ENCODE measurements around the gene PHF13.

Gene PHF13

GRCh38 chr1:6624710-6625583, 11.4 kb downstream of the PHF13 start, which contains the start of gene THAP3:
TSS of gene THAP3 (plus strand) at chr1:6624868. CDS start at chr1:6625219, 351 bp downstream.
- TF ChIP-seq CTCF (IDR thresholded peaks at IDR 0.05): no peak

GRCh38 chr1:6625584-6626149, 12.1 kb downstream of the PHF13 start:
- no peak for TF ChIP-seq CTCF (IDR thresholded peaks at IDR 0.05)

GRCh38 chr1:6627031-6627430, 13.5 kb downstream of the PHF13 start:
- no peak for TF ChIP-seq CTCF (IDR thresholded peaks at IDR 0.05)

GRCh38 chr1:6627841-6628545, 14.5 kb downstream of the PHF13 start:
- no peak for TF ChIP-seq CTCF (IDR thresholded peaks at IDR 0.05)

- TF ChIP-seq CTCF (IDR thresholded peaks at IDR 0.05): no peak
Observed at GRCh38 chr1:6628971-6629479, 15.5 kb downstream of the PHF13 start.

GRCh38 chr1:6630027-6630426, 16.5 kb downstream of the PHF13 start:
- TF ChIP-seq CTCF (IDR thresholded peaks at IDR 0.05): no peak

- no peak for TF ChIP-seq CTCF (IDR thresholded peaks at IDR 0.05)
Observed at GRCh38 chr1:6631058-6631457, 17.5 kb downstream of the PHF13 start.

All from LNCAP (cell line).